ENCODE measurements around the gene ASMTL.

Gene ASMTL

DNA sequence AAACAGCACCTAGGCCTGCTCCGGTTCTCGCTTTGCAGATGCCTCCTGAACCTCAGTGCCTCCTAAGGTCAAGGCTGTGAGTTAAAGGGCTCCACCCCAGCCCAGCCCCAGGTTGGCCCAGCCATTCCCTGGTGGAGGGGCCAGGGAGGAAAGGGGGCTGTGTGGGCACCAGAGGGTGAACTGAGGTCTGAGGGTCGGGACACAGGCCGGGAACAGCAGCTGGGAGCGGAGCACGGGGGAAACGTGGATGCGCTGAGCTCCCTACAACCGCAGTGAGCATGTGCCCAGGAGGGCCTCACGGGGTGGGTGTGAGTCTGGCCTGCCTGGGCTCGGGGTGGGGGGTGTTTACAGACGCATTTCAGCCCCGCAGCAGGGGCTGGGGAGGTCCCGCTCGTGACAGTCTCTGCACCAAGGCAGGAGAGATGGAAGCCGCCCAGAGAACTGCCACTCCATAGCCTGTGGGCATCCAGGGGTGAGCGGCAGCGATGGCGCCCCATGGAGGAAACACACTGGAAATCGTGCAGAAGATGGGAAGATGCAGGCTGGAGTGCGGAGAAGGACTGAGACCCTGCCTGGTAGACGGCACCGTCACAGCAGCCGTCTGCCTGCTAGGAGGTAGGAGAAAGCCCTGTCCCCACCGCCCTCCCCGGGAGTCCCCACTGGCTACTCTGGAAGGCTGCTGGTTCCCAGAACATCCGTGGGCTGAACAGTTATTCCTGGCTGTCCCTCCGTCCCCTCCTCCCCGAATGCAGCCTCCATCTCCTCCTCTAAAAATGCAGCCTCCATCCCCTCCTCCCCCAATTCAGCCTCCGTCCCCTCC is 50.9 kb downstream of the ASMTL start:
- no peak for DNase-seq

DNA sequence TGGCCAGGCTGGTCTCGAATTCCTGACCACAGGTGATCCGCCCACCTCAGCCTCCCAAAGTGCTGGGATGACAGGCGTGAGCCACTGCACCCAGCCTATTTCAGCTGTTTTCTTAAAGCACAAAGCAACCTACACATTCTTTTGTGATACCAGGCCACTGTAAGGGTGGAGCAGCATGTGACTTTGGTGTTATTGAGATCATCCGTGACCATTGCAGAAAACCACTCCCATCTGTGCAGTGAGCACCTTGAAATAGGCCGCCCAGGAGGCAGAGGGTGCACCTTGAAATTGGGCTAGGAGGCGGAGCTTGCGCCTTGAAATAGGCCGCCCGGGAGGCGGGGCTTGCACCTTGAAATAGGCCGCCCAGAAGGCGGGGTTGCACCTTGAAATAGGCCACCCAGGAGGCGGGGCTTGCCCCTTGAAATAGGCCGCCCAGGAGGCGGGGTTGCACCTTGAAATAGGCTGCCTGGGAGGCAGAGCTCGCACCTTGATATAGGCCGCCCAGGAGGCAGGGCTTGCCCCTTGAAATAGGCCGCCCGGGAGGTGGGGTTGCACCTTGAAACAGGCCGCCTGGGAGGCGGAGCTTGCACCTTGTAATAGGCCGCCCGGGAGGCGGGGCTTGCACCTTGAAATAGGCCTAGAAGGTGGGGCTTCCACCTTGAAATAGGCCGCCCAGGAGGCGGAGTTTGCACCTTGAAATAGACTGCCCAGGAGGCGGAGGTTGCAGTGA is 51.8 kb downstream of the ASMTL start:
- no peak for DNase-seq

DNA sequence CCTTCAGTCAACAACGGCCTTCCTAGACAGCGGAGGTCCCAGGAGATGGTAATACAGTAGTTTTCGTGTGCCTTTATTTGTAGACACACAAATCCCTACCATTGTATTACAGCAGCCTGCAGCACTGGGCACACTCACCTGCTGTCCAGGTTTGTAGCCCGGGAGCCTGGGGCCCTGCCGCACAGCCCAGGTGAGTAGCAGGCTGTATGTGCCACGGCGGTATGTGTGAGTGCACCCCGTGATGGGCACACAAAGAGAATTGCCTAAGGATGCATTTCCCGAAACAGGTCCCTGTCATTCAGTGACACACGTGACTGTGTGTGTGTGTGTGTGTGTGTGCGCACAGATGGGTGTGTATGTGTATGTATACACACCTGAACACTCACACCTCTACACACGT is 52.7 kb downstream of the ASMTL start:
- no peak for DNase-seq

DNA sequence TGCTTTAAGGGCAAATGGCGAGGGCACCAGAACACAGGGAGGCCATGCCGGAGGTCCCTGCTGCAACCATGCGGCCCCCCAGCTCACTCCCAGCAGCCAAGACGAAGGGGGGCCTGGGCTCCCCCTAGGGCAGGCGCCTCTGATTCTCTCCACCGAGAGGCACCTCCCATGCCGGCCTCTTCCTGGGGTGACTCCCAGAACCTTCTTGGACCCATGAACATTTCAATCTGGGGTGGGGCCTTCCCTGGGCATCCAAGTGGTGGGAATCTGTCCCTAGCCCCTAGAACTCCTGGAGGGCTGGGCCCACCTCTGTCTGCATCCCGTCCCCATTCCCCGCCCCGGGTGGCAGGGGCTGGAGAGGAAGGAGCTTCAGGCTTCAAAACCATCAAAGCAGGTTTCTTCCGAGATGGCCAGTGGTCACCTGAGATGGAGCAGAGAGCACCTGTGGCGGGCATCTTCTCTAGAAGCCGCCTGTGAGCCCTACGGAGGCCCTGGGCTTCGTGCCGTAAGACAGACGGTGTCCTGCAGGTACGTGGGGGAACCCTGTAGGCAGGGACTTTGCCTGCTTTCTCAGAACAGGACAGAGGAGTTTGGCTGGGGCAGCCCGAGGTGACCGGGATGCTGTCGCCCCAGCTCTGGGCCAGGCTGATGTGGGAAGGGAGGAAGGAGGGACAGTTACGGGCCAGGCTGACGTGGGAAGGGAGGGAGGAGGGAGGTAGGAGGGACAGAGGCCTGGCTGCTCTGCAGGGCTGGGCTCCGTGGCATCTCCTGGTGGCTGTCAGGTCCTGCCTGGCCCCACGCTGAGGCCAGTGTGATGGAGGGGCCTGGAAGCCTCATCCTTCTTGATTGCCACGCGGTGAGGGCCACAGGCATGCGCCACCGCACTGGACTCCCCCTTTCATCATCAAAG is 54.0 kb downstream of the ASMTL start:
- DNase-seq, result no peak

DNA sequence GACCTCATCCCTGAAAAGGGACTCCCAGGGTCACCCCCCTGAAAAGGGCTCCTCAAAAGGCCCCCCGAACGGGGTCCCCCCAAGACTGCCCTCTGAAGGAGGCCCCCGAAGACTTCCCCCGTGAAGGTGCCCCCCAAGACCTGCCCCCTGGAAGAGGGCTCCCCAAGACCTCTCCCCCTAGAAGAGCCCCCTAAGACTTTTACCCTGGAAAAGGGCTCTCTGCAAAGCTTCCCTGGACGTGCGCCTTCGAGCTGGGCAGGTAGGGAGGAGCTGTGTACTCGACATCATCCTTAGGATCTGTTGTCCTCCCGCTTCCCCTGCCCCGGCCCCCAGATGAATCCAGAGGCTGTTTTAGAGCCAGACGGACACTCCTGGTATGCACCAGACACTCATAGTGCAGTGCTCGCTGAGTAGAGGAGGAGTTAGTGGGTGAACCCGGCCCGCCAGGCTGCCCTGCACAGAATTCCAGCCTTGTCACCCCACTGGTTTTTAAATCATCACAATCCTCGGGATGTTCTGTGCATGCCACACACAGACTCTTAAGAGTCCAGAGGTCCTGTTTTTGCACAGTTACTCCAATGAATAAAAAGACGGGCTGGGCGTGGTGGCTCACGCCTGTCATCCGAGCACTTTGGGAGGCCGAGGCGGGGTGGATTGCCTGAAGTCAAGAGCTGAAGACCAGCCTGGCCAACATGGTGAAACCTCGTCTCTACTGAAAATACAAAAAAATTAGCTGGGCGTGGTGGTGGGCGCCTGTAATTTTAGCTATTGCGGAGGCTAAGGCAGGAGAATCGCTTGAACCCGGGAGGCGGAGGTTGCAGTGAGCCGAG is 55.1 kb downstream of the ASMTL start:
- no peak for DNase-seq

DNA sequence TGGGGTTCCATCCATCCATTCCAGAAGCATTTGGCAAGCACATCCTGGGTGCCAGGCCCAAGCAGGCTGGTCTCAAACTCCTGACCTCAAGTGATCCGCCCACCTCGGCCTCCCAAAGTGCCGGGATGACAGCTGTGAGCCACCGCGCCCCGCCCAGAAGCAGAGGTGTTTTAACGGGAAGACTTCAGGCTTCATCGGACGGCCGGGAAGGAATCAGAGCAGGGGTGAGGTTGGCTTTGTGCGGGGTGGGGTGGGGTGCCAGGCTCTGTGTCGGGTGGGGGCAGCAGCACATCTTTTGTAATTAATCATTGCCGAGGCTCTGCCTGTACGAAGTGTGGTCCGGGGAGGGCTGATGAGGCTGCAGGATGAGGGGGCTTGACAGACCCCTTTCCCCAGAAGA is 55.7 kb downstream of the ASMTL start:
- no peak for DNase-seq

DNA sequence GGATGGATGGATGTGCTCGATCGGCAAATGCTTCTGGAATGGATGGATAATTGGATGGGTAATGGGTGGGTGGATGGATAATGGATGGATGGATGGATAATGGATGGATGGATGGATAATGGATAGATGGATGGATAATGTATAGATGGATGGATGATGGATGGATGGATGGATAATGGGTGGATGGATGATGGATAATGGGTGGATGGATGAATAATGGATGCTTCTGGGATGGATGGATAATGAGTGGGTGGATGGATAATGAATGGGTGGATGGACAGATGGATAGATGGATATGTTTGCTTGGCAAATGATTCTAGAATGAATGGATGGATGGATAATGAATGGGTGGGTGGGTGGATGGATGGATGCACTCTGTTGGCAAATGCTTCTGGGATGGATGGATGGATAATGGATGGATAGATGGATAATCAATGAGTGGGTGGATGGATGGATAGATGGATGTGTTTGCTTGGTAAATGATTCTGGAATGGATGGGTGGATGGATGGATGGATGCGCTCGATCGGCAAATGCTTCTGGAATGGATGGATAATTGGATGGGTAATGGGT is 57.0 kb downstream of the ASMTL start:
- no peak for DNase-seq

DNA sequence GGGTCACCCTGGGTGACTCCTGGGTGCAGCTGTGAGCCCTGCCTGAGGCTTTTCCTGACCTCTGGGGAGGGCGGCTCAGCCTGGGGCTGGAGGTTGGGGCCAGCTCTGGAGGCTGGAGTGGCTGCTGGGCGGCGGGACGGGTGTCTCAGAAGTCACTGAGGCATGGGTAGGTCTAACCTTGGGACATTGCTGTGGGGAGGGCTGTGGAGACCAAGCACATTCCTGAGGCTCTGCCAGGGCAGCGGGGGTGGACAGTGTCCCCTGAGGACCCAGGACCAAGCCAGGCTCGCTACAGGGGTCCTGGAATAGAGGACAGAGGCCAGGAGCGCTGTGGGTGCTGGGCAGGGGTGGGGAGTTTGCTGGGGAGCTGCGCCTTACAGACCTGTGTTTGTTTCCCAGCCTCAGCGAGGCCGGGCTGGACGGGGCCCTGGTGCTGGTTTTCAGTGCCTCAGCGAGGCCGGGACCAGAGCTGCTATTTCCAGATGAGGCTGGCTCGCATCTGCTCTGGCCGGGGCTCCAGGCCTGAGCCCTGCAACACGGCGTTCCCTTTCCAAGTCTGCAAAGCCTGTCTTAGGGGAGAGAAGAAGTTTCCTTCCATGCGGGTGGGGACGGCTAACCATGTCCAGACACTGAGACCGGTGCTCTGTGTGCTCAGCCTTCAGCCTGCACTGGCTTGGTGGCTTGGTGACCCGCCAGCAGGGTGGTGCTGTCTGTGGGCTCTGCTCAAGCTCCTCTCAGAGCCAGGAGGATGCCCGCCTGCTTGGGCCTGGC is 57.8 kb downstream of the ASMTL start:
- no peak for DNase-seq

DNA sequence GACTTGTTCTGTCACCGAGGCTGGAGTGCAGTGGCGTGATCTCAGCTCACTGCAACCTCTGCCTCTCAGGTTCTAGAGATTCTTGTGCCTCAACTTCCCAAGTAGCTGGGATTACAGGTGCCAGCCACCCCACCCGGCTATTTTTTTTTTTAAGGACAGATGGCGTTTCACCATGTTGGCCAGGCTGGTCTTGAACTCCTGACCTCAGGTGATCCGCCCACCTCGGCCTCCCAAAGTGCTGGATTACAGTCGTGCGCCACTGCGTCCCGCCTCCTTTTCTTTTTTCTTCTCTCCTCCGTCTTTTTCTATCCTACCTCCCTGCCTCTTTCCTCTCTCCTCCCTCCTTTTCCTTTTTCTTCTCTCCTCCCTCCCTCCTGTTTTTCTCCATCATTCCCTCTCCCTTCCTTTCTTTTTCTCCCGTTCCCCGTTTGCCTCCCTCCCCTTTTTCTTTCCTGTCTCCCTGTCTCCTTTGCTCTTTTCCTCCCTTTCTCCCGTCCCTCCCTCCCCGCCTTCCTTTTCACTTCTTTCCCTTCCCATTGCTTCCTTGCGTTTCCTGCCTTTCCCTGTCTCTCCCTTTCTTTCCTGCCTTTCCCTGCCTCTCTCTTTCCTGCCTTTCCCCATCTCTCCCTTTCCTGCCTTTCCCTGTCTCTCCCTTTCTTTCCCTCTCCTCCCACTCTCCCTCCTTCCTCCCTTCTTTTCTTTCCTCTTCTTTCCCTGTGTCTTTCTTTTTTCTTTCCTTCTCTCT is 58.7 kb downstream of the ASMTL start:
- no peak for DNase-seq

DNA sequence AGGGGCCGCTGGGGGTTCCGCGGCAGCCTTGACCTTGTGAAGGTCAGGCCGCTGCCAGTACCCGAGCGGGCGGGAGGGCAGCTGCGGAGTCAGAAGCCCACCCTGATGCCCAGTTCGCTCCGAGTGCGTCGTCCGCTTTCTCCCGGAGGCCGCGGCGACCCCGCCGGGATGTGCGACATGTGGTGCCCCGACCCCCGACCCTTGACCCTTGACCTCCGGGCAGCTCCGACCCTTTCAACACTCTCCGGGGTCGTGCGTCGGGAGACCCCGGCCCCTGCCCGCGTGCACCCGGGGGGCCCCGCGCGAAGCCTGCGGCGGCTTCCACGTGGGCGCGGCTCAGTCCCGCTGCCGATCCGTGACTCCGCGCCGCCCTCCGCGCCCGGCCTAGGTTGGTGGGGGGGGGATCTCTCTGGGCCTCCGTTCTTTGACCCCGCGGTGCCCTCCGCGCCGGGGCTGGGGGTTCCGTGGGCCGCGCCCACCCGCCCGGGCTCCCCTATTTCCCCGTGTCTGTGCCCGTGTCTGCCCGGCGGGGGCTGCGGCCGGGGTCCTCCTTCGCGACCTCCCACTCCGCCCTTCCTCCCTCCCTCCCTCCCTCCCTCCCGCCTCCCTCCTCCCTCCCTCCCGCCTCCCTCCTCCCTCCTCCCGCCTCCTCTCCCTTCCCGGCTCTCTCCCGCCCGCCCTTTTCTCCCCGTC is 60.2 kb downstream of the ASMTL start:
- no peak for DNase-seq

DNA sequence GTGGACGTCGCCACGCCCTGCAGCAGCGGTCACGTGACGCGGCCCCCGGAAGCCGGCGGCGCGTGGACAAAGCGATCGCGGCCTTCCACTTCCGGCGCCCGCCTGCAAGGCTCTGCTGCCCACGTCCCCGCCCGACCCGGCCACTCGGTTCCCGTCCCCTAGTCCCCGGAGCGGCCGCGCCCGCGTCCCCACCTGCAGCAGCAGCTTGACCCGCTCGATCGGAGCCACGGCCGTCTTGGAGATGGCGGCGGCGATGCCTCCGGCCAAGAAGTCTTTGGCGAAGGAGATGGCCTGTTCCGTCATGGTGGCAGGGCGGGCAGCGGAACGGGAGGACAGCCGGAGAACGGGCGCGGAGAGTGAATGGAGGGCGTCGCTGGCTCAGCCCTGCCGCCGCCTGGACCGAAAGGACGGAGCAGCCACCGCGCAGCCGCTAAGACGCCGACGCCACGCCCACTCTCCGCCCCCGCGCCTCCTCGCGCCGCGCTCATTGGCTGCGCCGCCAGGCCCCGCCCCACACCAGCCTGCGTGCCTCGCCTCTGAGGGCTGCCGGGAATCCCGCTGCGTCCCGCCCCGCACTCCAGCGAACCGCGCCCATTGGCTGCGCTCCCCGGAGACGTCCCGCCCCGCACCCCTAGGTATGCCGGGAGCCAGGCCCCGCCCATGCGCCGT is 60.9 kb downstream of the ASMTL start, which contains the start of gene SLC25A6:
Gene SLC25A6, minus strand, starts transcription at position 407 of the 669 bp plus-strand sequence. Its CDS starts 104 bp downstream, at position 303.
- no peak for DNase-seq

DNA sequence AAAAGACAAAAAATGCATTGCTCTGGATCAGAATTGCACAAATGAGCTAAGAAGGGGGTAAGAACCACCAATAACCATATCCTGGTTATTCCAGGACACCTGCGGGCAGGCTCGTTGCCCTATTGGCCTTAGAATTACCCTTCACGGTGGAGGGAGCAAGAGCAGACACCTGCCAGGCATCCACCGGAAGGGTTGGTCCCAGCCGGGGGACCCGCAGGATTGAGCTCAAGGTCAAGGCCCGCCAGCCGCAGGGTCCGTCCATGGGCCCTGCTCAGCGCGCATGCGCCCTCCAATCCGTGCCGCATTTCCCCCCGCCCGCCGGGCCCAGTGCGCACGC is 61.4 kb downstream of the ASMTL start:
- DNase-seq, result no peak

DNA sequence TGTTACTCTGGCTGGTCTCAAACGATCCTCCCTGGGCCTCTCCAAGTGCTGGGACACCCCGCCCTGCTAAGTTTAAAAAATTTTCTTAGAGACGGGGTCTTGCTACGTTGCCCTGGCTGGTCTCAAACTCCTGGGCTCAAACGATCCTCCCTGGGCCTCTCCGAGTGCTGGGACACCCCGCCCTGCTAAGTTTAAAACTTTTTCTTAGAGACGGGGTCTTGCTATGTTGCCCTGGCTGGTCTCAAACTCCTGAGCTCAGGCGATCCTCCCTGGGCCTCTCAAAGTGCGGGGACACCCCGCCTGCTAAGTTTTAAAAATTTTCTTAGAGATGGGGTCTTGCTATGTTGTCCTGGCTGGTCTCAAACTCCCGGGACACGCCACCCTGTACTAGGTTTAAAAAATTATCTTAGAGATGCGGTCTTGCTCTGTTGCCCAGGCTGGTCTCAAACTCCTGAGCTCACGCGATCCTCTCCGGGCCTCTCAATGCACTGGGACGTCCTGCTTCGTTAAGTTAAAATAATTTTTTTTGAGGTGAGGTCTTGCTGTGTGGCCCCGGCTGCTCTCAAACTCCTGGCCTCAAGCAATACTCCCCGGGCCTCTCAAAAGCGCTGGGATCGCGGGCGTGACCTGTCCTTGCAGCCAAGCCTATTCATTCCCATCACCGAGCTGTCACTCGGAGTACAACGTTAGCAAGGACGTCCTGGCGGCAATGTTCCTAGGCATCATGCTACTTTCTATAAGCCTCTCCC is 61.9 kb downstream of the ASMTL start:
- no peak for DNase-seq

DNA sequence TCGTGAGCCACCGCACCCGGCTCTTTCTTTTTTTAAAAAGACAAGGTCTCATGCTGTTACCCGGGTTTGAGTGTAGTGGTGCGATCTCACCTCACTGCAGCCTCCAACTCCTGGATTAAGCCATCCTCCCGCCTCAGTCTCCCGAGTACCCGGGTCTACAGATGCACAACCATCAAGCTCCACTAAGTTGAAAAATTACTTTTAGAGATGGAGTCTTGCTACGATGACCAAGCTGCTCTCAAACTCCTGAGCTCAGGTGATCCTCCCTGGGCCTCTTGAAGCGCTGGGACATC is 62.8 kb downstream of the ASMTL start:
- DNase-seq, result no peak

DNA sequence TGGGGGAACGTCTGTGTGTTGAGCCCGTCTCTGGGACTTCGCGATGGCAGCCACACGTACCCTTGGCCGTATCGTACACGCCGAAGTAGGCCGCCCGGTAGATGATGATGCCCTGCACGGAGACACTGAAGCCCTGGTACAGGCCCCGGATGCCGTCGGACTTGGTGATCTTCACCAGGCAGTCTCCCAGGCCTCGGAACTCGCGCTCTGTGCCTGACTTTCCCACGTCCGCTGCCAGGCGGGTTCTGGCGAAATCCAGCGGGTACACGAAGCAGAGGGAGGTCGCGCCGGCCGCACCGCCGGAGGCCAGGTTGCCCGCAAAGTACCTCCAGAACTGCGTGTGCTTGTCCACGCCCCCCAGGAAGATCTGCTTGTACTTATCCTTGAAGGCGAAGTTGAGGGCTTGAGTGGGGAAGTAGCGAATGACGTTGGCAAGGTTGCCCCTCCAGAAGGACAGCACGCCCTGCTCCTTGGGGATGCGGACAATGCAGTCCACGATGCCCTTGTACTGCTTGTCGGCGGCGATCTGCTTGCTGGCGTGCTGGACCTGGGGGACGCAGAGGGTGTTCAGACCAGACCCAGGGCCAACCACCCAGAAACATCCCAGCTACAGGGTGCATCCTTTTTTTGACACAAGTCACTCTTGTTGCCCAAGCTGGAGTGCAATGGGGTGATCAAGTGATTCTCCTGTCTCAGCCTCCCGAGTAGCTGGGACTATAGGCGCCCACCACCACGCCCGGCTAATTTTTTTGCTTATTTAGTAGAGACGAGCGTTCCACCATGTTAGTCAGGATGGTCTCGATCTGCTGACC is 63.3 kb downstream of the ASMTL start:
- no peak for DNase-seq

DNA sequence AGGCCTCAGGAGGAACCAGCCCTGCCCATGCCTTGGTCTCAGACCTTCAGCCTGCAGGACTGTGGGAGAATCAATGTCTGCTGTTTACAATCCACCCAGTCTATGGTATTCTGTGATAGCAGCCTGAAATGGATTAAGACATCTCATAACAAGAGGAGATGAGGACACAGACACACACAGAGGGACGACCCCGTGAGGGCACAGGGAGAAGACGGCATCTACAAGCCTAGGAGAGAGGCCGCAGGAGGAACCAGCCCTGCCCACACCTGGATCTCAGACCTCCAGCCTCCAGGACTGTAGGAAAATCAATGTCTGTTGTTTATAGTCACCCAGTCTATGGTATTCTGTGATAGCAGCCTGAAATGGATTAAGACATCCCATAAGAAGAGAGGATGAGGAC is 64.1 kb downstream of the ASMTL start:
- no peak for DNase-seq

DNA sequence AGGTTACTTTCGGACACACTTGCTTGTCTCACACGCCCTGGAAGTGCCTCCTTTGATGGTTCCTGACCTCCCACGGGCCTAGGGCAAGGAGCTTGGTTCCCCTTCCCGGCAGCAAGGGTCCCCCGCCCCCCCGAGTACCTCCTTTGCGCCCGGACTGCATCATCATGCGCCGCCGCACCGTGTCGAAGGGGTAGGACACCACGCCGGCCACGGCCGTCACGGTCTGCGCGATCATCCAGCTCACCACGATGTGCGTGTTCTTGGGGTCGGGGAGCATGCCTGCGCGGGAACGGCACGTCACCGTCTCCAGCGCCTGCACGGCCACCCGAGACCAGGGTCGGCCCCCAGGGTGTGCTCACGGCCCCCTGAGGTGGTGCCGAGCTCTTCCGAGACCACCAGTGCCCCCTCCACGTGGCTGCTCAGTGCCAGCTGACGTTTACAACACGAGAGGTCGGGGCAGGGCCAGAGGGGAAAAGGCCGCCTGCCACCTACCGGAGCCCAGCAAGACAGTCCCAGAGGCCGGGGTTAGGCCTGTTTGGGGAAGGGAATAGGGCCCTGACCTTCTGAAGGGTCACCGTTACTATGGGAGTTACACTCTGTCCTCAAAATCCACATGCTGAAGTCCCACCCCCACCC is 65.5 kb downstream of the ASMTL start:
- DNase-seq, result no peak

All from NCI-H2029 (cell line).